Fibroblast of skin of back (primary cell): Measurements from ENCODE around the gene PPP2R3C.
"Not testable (repeated sequence)": the region's sequence is repeated elsewhere in the genome, so short reads cannot be mapped to it uniquely, and the experiment has no call there.

Experiments used
- DNase-seq: peaks from one replicate; pipeline ENCODE4 v3.0.0-alpha.2; 2013

The PPP2R3C gene

GRCh38 chr14:35124127-35124526 is 2.3 kb upstream of the PPP2R3C start:
- no peak for DNase-seq

- DNase-seq = no peak
Observed at GRCh38 chr14:35123388-35123703, 1.6 kb upstream of the PPP2R3C start.

GRCh38 chr14:35122696-35123387 is 1.1 kb upstream of the PPP2R3C start:
- DNase-seq = peak; percentile 25

- DNase-seq = peak; percentile 16
Observed at GRCh38 chr14:35121026-35121886, 534 bp downstream of the PPP2R3C start.

GRCh38 chr14:35117112-35117511 is 4.7 kb downstream of the PPP2R3C start:
- no peak for DNase-seq

GRCh38 chr14:35116242-35116641 is 5.5 kb downstream of the PPP2R3C start:
- no peak for DNase-seq

GRCh38 chr14:35114036-35114435 is 7.8 kb downstream of the PPP2R3C start:
- DNase-seq = peak; percentile 76

- DNase-seq = no peak
Observed at GRCh38 chr14:35113308-35113950, 8.4 kb downstream of the PPP2R3C start.

- DNase-seq = no peak
Observed at GRCh38 chr14:35112641-35113040, 9.1 kb downstream of the PPP2R3C start.

GRCh38 chr14:35107866-35108265 is 13.9 kb downstream of the PPP2R3C start:
- no peak for DNase-seq

- not testable (repeated sequence) for DNase-seq
Observed at GRCh38 chr14:35094645-35095044, 27.1 kb downstream of the PPP2R3C start.

- no peak for DNase-seq
Observed at GRCh38 chr14:35088514-35088913, 33.3 kb downstream of the PPP2R3C start.

GRCh38 chr14:35085441-35085840 is 36.3 kb downstream of the PPP2R3C start:
- no peak for DNase-seq

- DNase-seq = no peak
Observed at GRCh38 chr14:35083530-35084150, 38.1 kb downstream of the PPP2R3C start.

- no peak for DNase-seq
Observed at GRCh38 chr14:35079742-35080141, 42.0 kb downstream of the PPP2R3C start.

GRCh38 chr14:35078082-35078481 is 43.7 kb downstream of the PPP2R3C start:
- DNase-seq = no peak

- DNase-seq = no peak
Observed at GRCh38 chr14:35073486-35073885, 48.3 kb downstream of the PPP2R3C start.

GRCh38 chr14:35072226-35072625 is 49.6 kb downstream of the PPP2R3C start:
- no peak for DNase-seq

- DNase-seq = no peak
Observed at GRCh38 chr14:35068238-35069012, 53.4 kb downstream of the PPP2R3C start.

GRCh38 chr14:35065731-35066130 is 56.1 kb downstream of the PPP2R3C start:
- DNase-seq = not testable (repeated sequence)

- DNase-seq = peak; percentile 3
Observed at GRCh38 chr14:35061113-35061791, 60.5 kb downstream of the PPP2R3C start.

GRCh38 chr14:35052637-35053036 is 69.2 kb downstream of the PPP2R3C start:
- no peak for DNase-seq
